Stimulated activated CD8-positive, alpha-beta memory T cell treated with anti-CD3 and anti-CD28 coated beads, Interleukin-15, amount 100 ng/mL, for 1 hour (primary cell): ENCODE results near the gene HOXD12.

Source experiments
- DNase-seq: peaks from one replicate; pipeline ENCODE4 v3.0.0-alpha.2; 2020; ENCODE audit warnings: low read depth

HOXD12 gene

DNA sequence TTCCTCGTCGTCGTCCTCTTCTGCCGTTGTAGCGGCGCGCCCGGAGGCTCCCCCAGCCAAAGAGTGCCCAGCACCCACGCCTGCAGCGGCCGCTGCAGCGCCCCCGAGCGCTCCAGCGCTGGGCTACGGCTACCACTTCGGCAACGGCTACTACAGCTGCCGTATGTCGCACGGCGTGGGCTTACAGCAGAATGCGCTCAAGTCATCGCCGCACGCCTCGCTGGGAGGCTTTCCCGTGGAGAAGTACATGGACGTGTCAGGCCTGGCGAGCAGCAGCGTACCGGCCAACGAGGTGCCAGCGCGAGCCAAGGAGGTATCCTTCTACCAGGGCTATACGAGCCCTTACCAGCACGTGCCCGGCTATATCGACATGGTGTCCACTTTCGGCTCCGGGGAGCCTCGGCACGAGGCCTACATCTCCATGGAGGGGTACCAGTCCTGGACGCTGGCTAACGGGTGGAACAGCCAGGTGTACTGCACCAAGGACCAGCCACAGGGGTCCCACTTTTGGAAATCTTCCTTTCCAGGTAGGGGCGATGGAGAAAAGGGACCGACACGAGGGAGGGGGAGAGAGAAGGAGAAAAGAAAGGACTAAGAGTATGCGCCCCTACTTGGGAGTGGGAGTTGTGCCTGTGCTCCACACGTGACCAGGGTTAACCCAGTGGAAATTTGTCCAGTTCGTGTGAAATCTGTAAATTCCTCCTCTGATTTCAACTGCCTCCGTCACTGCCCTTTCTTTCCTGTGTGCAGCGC, 6.3 kb upstream of the HOXD12 start:
- DNase-seq, result no peak

DNA sequence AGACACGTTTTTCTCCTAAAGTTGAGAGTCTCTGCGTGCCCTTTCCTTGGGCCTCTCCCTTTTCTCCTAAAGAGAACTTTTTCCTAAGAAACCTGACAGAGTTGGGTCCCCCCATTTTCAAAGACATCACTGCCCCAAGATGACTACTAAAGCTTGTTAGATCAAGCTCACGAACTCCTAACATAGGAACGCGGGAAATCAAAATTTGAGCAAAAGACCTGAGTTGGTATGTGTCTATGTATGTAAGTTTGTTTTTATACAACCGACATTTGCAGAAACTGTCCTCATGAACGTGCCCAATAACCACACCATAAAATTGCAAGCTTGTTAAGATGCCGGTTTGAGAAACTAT, 5.7 kb upstream of the HOXD12 start:
- no peak for DNase-seq

- no peak for DNase-seq
Observed at GRCh38 chr2:176094349-176094748, 5.2 kb upstream of the HOXD12 start.

DNA sequence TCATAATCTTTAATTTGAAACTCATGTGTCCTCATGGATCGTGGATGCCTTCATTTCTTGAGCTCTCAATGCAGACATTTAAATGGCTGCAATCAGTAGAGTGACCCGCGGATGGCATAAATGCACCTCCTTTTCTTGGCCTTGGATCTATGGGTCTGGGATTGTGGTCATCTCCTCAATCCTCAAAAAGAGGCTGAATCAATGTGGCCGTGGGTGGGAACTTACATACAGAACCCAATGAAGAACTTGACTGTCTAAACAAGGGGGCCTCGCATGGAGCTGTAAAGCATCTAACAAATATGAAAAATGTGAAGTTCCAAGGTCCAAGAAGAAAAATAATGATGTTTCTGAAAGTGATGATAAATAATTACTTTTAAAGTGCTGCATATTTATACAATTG, 4.2 kb upstream of the HOXD12 start:
- no peak for DNase-seq

- no peak for DNase-seq
Observed at GRCh38 chr2:176096243-176096985, 3.2 kb upstream of the HOXD12 start.

- DNase-seq, result no peak
Observed at GRCh38 chr2:176096986-176097819, 2.4 kb upstream of the HOXD12 start.

GRCh38 chr2:176097820-176098365, 1.7 kb upstream of the HOXD12 start:
- no peak for DNase-seq

DNA sequence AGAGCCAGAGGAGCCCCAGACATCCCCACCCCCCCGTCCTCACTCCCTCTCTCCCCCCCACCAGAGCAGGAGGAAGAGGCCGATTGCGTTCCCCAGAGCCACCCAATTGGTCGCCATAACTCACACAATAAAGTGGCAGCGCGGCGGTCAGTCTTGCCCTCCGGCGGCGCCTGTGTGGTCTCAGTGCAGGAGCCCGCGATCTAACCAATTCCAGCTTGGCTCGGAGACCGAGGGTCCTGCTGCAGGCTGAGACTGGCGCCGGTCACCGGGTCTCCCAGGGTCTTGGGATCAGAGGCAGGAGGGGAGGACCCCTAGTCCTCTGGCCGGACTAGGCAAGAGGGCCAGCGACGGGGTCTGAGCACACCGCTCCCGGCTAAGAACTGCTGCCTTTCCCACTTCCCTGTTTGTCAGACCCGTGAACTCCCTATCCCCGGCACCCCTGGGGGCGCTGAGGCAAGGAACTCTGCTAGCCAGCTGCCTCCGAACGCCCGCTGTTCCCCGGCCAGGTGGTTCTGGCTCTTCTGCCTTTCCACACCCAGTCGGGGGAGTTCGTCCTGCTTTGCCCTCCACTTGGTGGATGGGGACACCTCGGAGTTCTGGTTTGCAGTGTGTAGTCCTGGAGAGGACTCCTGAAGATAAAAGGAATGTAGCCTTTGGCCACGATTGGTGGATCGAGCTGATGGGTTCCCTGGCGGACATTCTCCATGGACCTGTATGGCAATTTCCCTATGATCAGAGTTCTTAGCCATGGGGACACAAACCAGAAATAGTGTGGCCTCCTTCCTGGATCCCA, 1.0 kb upstream of the HOXD12 start:
- DNase-seq, result no peak

- DNase-seq, result no peak
Observed at GRCh38 chr2:176099159-176099727, 352 bp upstream of the HOXD12 start.

DNA sequence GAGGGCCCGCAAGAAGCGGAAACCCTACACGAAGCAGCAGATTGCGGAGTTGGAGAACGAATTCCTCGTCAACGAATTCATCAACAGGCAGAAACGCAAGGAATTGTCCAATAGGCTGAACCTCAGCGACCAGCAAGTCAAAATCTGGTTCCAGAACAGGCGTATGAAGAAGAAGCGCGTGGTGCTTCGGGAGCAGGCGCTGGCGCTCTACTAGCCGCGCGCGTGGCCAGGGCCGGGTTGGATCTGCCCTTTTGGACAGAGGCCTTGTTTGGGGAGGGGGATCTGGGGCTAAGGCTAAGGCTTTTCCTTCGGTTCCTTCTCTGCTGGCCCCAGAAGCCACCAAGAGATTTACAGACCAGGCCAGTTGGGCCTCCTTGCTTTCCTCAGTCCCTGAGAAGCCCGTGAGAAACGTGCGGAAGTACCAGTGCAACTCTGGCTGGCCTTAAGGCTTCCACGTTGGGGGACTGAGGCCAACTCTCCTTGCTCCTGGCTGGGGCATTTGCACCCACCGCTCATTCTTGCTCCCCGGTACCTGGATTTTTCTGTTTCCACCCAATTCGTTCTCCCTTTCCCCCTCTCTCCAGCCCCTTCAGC, 1.0 kb downstream of the HOXD12 start:
- no peak for DNase-seq

GRCh38 chr2:176101216-176101830, 1.7 kb downstream of the HOXD12 start:
- no peak for DNase-seq

- no peak for DNase-seq
Observed at GRCh38 chr2:176101842-176102241, 2.2 kb downstream of the HOXD12 start.

DNA sequence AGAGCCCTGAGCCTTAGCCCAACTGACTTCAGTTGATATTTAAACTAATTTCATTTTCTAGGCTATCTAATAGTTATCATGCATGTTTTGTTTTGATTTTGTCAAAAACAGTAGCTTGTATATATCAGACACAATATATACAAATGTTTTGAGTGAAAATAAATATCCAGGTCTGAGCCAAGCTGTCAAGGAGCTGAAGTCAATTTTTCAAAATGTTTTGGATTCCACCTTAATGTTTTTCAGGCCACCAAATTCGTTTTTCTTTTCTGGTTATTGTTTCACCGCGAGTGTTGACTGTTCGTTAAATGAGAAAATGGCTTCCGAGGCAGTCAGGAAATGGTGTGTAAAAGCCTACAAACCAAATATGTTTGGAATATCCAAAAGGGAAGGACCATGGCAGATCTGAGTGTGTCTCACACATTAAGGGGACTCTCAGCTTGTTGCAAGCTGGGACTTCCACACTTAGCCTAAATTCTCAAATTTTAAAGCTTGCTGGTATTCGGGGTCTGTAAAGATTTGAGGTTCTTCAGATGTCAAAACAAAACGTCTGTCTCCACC, 2.8 kb downstream of the HOXD12 start:
- no peak for DNase-seq

DNA sequence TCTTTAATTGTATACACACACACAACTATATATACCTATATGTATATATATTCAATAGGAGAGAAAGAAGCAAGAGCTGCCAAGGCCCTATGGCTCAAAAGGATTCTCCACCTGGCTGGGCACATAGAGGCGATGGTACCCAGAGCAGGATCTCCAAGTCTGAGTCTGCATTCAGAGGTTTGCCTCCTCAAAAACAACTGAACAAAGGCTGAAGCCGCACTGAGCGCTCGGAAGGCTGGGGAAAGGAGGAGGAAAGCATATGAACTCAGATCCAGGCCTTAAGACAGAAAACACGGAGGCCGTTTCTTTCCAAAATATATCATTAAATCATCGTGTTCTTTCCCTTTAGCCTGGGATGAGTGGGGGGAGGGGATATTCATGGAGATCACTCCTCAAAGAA, 3.6 kb downstream of the HOXD12 start:
- DNase-seq, result no peak

GRCh38 chr2:176103742-176104315, 4.2 kb downstream of the HOXD12 start:
- DNase-seq, result no peak

GRCh38 chr2:176104316-176105077, 4.9 kb downstream of the HOXD12 start:
- DNase-seq, result no peak

GRCh38 chr2:176105078-176105729, 5.6 kb downstream of the HOXD12 start:
- no peak for DNase-seq
